ENCODE measurements around the gene CIDEC.

GRCh38 chr3:9861201-9861600 lies 18.9 kb downstream of the CIDEC start:
- no peak for TF ChIP-seq CTCF (IDR thresholded peaks at IDR 0.05; ENCODE audit: low read depth, low read length)
- no peak for TF ChIP-seq EZH2phosphoT487 (IDR thresholded peaks at IDR 0.05; ENCODE audit: low read depth)

Data from OCI-LY3 (cell line).